ENCODE results near the gene COQ9. TPM values are rescaled to one million over a fixed set of nuclear protein-coding genes. Genes with fewer than 3 reads are reported as not detected.

COQ9 gene
- total RNA-seq, 1 experiment from 2014 or later = 32.9 TPM

DNA sequence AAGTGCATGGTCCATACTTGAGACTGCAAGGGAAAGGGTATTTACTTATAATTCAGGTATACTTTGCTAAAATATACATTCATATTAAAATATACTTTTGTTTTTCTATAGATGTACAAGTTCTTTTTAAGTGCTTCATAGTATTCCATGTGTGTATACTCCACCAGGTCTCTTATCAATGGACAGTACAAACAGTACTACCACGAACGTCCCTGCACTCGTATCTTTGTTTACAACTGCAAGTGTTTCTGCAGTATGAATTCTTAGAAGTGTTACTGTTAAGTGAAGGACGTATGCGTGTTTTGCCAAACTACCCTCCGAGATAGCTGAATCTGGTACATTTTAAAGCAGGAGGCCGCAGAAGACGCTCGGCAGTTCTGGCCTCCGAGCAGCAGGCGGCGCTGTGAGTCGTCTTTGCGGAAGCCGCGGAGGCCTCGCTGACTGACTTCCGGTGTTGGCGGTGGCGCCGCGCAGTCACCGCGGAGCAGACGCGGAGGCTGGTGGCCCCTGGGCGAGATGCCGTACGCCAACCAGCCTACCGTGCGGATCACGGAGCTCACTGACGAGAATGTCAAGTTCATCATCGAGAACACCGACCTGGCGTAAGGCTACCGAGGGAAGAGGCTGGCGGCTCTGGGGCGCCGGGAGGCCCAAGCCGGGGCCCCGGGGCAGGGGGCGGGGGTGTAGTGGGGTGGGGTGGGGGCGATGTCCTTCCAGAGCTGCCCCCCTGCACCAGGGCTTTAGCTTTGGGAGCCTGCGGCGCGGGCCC lies 15.1 kb downstream of the COQ9 start, which contains the start of gene POLR2C:
Gene POLR2C, plus strand, starts transcription at position 471 of the 769 bp plus-strand sequence. Its CDS starts 46 bp downstream, at position 517.
- no peak within 1 kb of the TSS for H3K4ac ChIP-seq (ENCODE audit: low read depth, low read length)
- H3K4me2 ChIP-seq (ENCODE audit: insufficient read depth, insufficient read length, low read length) = peak within 1 kb of the TSS; percentile 91
- no peak within 1 kb of the TSS for H2BK120ac ChIP-seq (ENCODE audit: low read depth, low read length, poor library complexity, severe bottlenecking)
- H4K5ac ChIP-seq (ENCODE audit: insufficient read length, low read depth, low read length) = no peak within 1 kb of the TSS
- Mint-ChIP-seq H3K9me3 (no peaks in the 10 kb centered on the region), H3K27me3 (ENCODE audit: low read depth) (no peaks in the 10 kb centered on the region), H3K27ac (peak within 1 kb of the TSS; percentile 92 to 100 (median 100)), H3K4me3 (peak within 1 kb of the TSS; percentile 99 to 100), H3K36me3 (ENCODE audit: insufficient read depth in 1 of 3, low read depth in 3 of 3) (peaks cover 19 to 78% (median 43%) of the 10 kb centered on the region in 3 experiments; a peak in 6 of 7 replicates), H3K4me1 (peaks cover 3 to 6% of the 10 kb centered on the region in 2 experiments)
- H2AK5ac ChIP-seq (ENCODE audit: insufficient read length, low read length) = no peak within 1 kb of the TSS
- no peak within 1 kb of the TSS for H4K91ac ChIP-seq (ENCODE audit: insufficient read length, low read depth, low read length)
- WGBS (ENCODE audit: extremely low coverage, insufficient read length, low lambda C conversion rate) = no CpG with 5 or more reads among the region's 47 CpGs
- no peak within 1 kb of the TSS for H3K18ac ChIP-seq (ENCODE audit: insufficient read length, low read depth, low read length)
- peak; percentile 85 for DNase-seq
- H2BK15ac ChIP-seq (ENCODE audit: low read depth, low read length) = no peak within 1 kb of the TSS
- H2AFZ ChIP-seq (ENCODE audit: low read length) = no peak within 1 kb of the TSS
- no peak within 1 kb of the TSS for H2BK20ac ChIP-seq (ENCODE audit: low read depth, low read length, poor library complexity, severe bottlenecking)
- H3K27ac ChIP-seq (ENCODE audit: insufficient read length, low read depth, low read length) = no peak within 1 kb of the TSS
- no peaks in the 10 kb centered on the region for H3K9me3 ChIP-seq (ENCODE audit: control insufficient read depth, low read depth, low read length)
- H3K79me1 ChIP-seq (ENCODE audit: insufficient read depth, low read depth, low read length, poor library complexity, severe bottlenecking) = no peaks in the 10 kb centered on the region
- H2BK12ac ChIP-seq (ENCODE audit: insufficient read length, low read depth, low read length) = no peak within 1 kb of the TSS
- H2BK5ac ChIP-seq (ENCODE audit: insufficient read length, low read length) = no peak within 1 kb of the TSS
- no peak within 1 kb of the TSS for H3K56ac ChIP-seq (ENCODE audit: insufficient read length, low read depth, low read length)
- no peak within 1 kb of the TSS for H3K23ac ChIP-seq (ENCODE audit: insufficient read length, low read depth, low read length)
- H4K8ac ChIP-seq (replicated peaks; ENCODE audit: insufficient read length, low read depth, low read length) = peak within 1 kb of the TSS; percentile 53
- no peaks in the 10 kb centered on the region for H3K4me1 ChIP-seq (ENCODE audit: insufficient read depth, low read length)
- H3K14ac ChIP-seq (ENCODE audit: insufficient read depth, low read length) = peak within 1 kb of the TSS; percentile 85; the same call in 1 of the 2 replicates
- H4K20me1 ChIP-seq (ENCODE audit: control insufficient read depth, insufficient read depth, insufficient read length) = no peaks in the 10 kb centered on the region
- peaks cover 4% of the 10 kb centered on the region for H3K23me2 ChIP-seq (ENCODE audit: insufficient read length, low read depth, low read length, poor library complexity, severe bottlenecking)
- no peaks in the 10 kb centered on the region for H3K27me3 ChIP-seq (ENCODE audit: insufficient read depth, low read length)
- H3K79me2 ChIP-seq (ENCODE audit: insufficient read depth, low read length) = peaks cover 7% of the 10 kb centered on the region; the same call in 1 of the 2 replicates
- H3T11ph ChIP-seq (ENCODE audit: low read length) = no peak within 1 kb of the TSS
- TF ChIP-seq, protein P1, sequence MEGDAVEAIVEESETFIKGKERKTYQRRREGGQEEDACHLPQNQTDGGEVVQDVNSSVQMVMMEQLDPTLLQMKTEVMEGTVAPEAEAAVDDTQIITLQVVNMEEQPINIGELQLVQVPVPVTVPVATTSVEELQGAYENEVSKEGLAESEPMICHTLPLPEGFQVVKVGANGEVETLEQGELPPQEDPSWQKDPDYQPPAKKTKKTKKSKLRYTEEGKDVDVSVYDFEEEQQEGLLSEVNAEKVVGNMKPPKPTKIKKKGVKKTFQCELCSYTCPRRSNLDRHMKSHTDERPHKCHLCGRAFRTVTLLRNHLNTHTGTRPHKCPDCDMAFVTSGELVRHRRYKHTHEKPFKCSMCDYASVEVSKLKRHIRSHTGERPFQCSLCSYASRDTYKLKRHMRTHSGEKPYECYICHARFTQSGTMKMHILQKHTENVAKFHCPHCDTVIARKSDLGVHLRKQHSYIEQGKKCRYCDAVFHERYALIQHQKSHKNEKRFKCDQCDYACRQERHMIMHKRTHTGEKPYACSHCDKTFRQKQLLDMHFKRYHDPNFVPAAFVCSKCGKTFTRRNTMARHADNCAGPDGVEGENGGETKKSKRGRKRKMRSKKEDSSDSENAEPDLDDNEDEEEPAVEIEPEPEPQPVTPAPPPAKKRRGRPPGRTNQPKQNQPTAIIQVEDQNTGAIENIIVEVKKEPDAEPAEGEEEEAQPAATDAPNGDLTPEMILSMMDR (conservative IDR thresholded peaks at IDR 0.05) = peak; percentile 97
- peak within 1 kb of the TSS; percentile 94 for H3K9ac ChIP-seq (ENCODE audit: extremely low read depth, insufficient read length, low read length)

All from H9 (cell line).